Stimulated activated CD8-positive, alpha-beta memory T cell treated with anti-CD3 and anti-CD28 coated beads, Interleukin-12 subunit alpha, Interleukin-12 subunit beta, amount 100 ng/mL, for 24 hours (primary cell): ENCODE results near the gene PLOD1.

Experiments used
- DNase-seq: peaks from one replicate; pipeline ENCODE4 v3.0.0-alpha.2; 2020; ENCODE audit errors: extremely low read depth

PLOD1 gene

GRCh38 chr1:11978301-11978700 lies 43.8 kb downstream of the PLOD1 start:
- DNase-seq: no peak

GRCh38 chr1:11979028-11979850 lies 44.7 kb downstream of the PLOD1 start:
- no peak for DNase-seq

GRCh38 chr1:11979851-11980675 lies 45.5 kb downstream of the PLOD1 start, which contains the start of gene MFN2:
TSS of gene MFN2 (plus strand) at chr1:11980444. CDS start at chr1:11989169, 8,725 bp downstream.
- peak; percentile 89 for DNase-seq

GRCh38 chr1:11980676-11980972 lies 46.1 kb downstream of the PLOD1 start:
- DNase-seq: no peak

- DNase-seq: no peak
Measured at GRCh38 chr1:11981378-11982009, 47.0 kb downstream of the PLOD1 start.

- no peak for DNase-seq
Measured at GRCh38 chr1:11982010-11982392, 47.5 kb downstream of the PLOD1 start.

GRCh38 chr1:11984121-11984520 lies 49.6 kb downstream of the PLOD1 start:
- DNase-seq: no peak

GRCh38 chr1:11984576-11984975 lies 50.1 kb downstream of the PLOD1 start:
- DNase-seq: no peak

GRCh38 chr1:11985171-11985570 lies 50.7 kb downstream of the PLOD1 start:
- no peak for DNase-seq

GRCh38 chr1:11985851-11986250 lies 51.3 kb downstream of the PLOD1 start:
- no peak for DNase-seq

- DNase-seq: no peak
Measured at GRCh38 chr1:11989669-11990068, 55.2 kb downstream of the PLOD1 start.

GRCh38 chr1:11990303-11991032 lies 56.0 kb downstream of the PLOD1 start:
- no peak for DNase-seq

GRCh38 chr1:11991969-11992676 lies 57.6 kb downstream of the PLOD1 start:
- no peak for DNase-seq

GRCh38 chr1:11997081-11997850 lies 62.7 kb downstream of the PLOD1 start:
- no peak for DNase-seq

GRCh38 chr1:11998636-11999035 lies 64.1 kb downstream of the PLOD1 start:
- DNase-seq: no peak

GRCh38 chr1:11999236-11999635 lies 64.7 kb downstream of the PLOD1 start:
- no peak for DNase-seq

- DNase-seq: no peak
Measured at GRCh38 chr1:12001249-12001917, 66.9 kb downstream of the PLOD1 start.

GRCh38 chr1:12001996-12002493 lies 67.5 kb downstream of the PLOD1 start:
- DNase-seq: no peak

GRCh38 chr1:12003762-12004161 lies 69.2 kb downstream of the PLOD1 start:
- no peak for DNase-seq
